GM21360 (cell line): ENCODE data around the gene VTI1B.
A peak's percentile ranks its signal among the peaks of the same experiment; 100 is the strongest.
"Not testable (repeated sequence)": the region's sequence is repeated elsewhere in the genome, so short reads cannot be mapped to it uniquely, and the experiment has no call there.

ENCODE experiments used
- ATAC-seq: cut with Tn5 transposase; IDR thresholded peaks from one replicate; pipeline ENCODE4 v1.9.1; 2021; ENCODE audit warnings: mild to moderate bottlenecking, moderate library complexity; ENCODE audit not compliant: unreplicated experiment

The VTI1B gene

GRCh38 chr14:67633451-67634147 lies 40.8 kb downstream of the VTI1B start:
- ATAC-seq: no peak

- no peak for ATAC-seq
Observed at GRCh38 chr14:67630938-67631337, 43.5 kb downstream of the VTI1B start.

GRCh38 chr14:67630186-67630585 lies 44.2 kb downstream of the VTI1B start:
- ATAC-seq: no peak

DNA sequence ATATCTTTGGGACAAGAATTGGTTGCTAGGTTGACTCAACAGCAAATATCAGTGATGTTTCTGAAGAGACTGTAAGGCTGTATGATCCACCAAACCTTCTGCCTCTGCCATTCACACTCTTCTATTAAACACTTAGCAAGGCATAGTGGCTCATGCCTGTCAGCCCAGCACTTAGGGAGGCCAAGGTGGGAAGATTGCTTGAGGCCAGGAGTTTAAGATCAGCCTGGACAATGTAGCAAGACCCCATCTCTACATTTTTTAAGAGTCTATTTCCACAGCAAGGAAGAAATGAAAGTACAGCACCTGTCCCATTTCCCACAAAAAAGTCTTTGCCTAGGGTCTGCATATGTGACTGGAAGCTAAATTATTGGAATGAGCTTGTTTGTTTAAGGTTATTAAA lies 46.9 kb downstream of the VTI1B start:
- ATAC-seq: no peak

DNA sequence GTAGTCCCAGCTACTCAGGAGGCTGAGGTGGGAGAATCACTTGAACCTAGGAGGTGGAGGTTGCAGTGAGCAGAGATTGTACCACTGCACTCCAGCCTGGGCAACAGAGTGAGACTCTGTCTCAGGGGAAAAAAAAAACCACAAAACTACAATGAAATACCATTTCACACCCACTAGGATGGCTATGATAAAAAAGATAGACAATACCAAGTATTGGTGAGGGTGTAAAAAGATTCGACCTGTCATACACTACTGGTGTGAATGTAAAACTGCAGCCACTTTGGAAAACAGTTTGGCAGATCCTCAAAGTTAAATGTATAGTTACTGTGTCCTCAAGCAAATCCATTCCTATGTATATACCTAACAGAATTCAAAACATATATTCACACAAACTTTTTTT lies 48.3 kb downstream of the VTI1B start:
- ATAC-seq: not testable (repeated sequence)

GRCh38 chr14:67623114-67623513 lies 51.3 kb downstream of the VTI1B start:
- no peak for ATAC-seq

- ATAC-seq: no peak
Observed at GRCh38 chr14:67622675-67623074, 51.8 kb downstream of the VTI1B start.

GRCh38 chr14:67620217-67620785 lies 54.1 kb downstream of the VTI1B start:
- ATAC-seq: no peak

- ATAC-seq: peak; percentile 84
Observed at GRCh38 chr14:67619446-67620216, 54.8 kb downstream of the VTI1B start, which contains the start of gene ARG2. Gene ARG2 (plus strand): TSS chr14:67619920. CDS start chr14:67619978, 58 bp downstream.

DNA sequence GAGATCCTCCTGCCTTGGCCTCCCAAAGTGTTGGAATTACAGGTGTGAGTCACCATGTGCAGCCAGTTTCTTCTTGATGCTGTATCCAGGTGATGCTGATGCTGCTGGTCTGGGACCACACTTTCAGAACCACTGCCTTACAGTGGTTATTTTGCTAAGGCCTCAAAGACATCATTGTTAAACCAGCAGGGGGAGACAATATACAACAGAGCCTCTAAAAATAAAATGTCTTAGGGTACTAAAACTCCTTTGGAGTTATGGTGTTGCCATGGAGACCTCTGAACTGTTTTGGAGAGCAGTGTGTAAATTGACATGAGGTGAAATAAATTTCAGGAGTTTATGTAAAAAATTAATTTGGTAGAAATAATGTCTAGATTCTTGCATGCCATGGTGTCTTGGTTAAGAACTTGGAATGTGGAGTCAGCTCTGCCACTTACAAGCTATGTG lies 55.8 kb downstream of the VTI1B start:
- ATAC-seq: no peak

DNA sequence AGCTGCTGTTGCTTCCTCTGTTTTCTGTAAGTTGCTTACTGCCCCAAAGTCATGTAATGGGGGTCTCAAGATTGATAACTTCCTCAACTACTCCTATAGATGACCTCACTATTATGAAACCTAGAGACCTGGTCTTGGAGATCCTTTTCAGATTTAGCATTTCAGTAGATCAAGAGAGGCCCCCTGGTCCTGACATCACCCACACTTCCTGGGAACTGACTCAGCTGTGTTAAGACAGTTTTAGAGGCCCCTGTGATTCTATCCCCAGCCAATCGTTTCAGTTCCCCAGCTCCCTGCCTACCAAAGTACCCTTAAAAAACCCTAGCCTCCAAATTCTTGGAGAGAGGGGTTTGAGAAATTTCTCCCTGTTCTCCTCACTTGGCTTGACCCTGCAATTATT lies 63.9 kb downstream of the VTI1B start:
- ATAC-seq: no peak

- no peak for ATAC-seq
Observed at GRCh38 chr14:67609642-67610310, 64.7 kb downstream of the VTI1B start.

DNA sequence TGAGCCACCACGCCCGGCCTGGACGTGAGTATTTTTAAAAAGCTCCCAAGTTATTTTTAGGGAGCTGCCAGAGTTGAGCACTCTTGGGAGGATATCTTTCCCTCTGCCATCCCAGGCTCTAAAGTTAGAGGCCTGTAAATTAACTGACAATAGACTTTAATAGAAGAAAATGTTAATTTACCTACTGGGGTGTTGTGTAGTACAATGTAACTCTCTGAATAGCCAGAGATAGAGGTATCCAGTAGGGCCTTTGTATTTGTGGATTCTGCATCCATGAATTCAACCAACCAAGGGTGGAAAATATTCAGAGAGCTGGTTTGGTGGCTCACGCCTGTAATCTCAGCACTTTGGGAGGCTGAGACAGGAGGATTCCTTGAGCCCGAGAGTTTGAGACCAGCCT lies 66.8 kb downstream of the VTI1B start:
- ATAC-seq: no peak

- ATAC-seq: no peak
Observed at GRCh38 chr14:67602995-67603545, 71.4 kb downstream of the VTI1B start.

DNA sequence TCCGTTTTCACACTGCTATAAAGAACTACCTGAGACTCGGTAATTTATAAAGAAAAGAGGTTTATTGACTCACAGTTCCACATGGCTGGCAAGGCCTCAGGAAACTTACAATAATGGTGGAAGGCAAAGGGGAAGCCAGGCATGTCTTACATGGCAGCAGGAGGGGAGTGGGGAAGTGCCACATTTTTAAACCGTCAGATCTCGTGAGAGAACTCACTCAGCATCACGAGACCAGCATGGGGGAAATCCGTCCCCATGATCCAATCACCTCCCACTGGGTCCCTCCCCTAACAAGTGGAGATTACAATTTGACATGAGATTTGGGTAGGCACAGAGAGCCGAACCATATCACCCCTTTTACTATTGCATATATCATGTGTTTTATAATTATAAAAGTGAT lies 72.4 kb downstream of the VTI1B start:
- no peak for ATAC-seq

GRCh38 chr14:67600562-67600974 lies 73.9 kb downstream of the VTI1B start:
- not testable (repeated sequence) for ATAC-seq

- ATAC-seq: peak; percentile 95
Observed at GRCh38 chr14:67599698-67600561, 74.5 kb downstream of the VTI1B start, which contains the start of gene PIGH. Gene PIGH (minus strand): TSS chr14:67600268. CDS start chr14:67600203, 65 bp downstream.
